ENCODE results near the gene SIGLEC14.

DNA sequence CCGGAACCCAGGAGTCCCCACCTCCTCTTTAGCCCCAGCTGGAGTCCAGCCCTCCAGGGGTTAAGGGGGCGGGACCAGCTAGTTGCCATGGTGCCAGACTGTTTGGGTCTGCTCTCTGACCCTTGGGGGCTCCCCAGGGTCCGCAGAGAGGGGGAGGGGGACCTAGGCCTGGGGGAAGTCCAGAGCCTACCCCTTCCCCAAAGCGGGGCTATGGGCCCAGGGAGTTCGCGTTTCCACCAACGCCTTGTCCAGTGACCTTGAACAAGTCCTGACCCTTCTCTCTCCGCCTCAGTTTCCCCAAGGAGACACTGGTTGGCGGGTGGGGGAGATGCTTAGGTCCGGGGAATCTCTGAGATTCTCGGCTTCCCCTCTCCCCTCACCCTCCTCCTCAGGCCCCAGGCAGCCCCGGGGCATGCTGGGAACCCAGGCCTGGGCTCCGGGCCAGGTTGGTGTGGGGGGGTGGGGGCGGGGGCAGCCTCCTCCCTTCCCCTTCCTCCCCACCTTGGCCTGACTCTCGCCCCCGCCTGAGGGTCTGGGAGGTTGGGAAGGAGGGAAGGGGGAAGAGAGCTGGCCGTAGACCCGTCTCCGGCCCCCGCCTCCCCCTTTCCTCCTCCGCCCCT lies 43.9 kb upstream of the SIGLEC14 start:
- TF ChIP-seq, protein P1, sequence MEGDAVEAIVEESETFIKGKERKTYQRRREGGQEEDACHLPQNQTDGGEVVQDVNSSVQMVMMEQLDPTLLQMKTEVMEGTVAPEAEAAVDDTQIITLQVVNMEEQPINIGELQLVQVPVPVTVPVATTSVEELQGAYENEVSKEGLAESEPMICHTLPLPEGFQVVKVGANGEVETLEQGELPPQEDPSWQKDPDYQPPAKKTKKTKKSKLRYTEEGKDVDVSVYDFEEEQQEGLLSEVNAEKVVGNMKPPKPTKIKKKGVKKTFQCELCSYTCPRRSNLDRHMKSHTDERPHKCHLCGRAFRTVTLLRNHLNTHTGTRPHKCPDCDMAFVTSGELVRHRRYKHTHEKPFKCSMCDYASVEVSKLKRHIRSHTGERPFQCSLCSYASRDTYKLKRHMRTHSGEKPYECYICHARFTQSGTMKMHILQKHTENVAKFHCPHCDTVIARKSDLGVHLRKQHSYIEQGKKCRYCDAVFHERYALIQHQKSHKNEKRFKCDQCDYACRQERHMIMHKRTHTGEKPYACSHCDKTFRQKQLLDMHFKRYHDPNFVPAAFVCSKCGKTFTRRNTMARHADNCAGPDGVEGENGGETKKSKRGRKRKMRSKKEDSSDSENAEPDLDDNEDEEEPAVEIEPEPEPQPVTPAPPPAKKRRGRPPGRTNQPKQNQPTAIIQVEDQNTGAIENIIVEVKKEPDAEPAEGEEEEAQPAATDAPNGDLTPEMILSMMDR (IDR thresholded peaks at IDR 0.05) = no peak
- no peak for TF ChIP-seq POLR2A (IDR thresholded peaks at IDR 0.05)
- no peak for TF ChIP-seq EP300 (IDR thresholded peaks at IDR 0.05; ENCODE audit: low read depth)
